ENCODE results near the gene BMAL1.

The BMAL1 gene

GRCh38 chr11:13294178-13294577, 16.6 kb downstream of the BMAL1 start:
- Histone ChIP-seq H3K79me2 (ENCODE audit: insufficient read depth, low read length) (no peaks in the 10 kb centered on the region), H3K4me3 (ENCODE audit: low read depth, low read length, poor library complexity, severe bottlenecking) (no peak overlapping the region), H3K9me3 (ENCODE audit: low read length) (no peaks in the 10 kb centered on the region), H3K4me2 (ENCODE audit: low read length) (no peak overlapping the region), H3F3A (ENCODE audit: insufficient read depth, low read length) (no peaks in the 10 kb centered on the region), H2AFZ (ENCODE audit: low read length) (no peak overlapping the region), H3K27me3 (ENCODE audit: insufficient read depth, low read length) (no peaks in the 10 kb centered on the region), H3K9ac (ENCODE audit: low read length) (no peak overlapping the region), H3K4me1 (ENCODE audit: insufficient read depth, low read length, severe bottlenecking) (no peaks in the 10 kb centered on the region), H4K20me1 (ENCODE audit: insufficient read depth, low read length) (peaks cover 8% of the 10 kb centered on the region; the same call in 1 of the 2 replicates), H3K27ac (ENCODE audit: low read depth, low read length, poor library complexity, severe bottlenecking) (no peak overlapping the region), H3K36me3 (ENCODE audit: insufficient read depth, low read length) (no peaks in the 10 kb centered on the region), H3K9me2 (ENCODE audit: low read depth, low read length) (no peaks in the 10 kb centered on the region)
- TF ChIP-seq CTCF (IDR thresholded peaks at IDR 0.05; ENCODE audit: low read length), result no peak
- no peak for TF ChIP-seq EZH2 (IDR thresholded peaks at IDR 0.05; ENCODE audit: borderline replicate concordance, low read length)

- Histone ChIP-seq H3K9me2 (ENCODE audit: low read depth, low read length) (no peaks in the 10 kb centered on the region), H3K9ac (ENCODE audit: low read length) (no peak overlapping the region), H3F3A (ENCODE audit: insufficient read depth, low read length) (no peaks in the 10 kb centered on the region), H4K20me1 (ENCODE audit: insufficient read depth, low read length) (peaks cover 8% of the 10 kb centered on the region; the same call in 1 of the 2 replicates), H3K36me3 (ENCODE audit: insufficient read depth, low read length) (no peaks in the 10 kb centered on the region), H3K27me3 (ENCODE audit: insufficient read depth, low read length) (no peaks in the 10 kb centered on the region), H2AFZ (ENCODE audit: low read length) (no peak overlapping the region), H3K9me3 (ENCODE audit: low read length) (no peaks in the 10 kb centered on the region), H3K27ac (ENCODE audit: low read depth, low read length, poor library complexity, severe bottlenecking) (no peak overlapping the region), H3K4me2 (ENCODE audit: low read length) (no peak overlapping the region), H3K79me2 (ENCODE audit: insufficient read depth, low read length) (no peaks in the 10 kb centered on the region), H3K4me3 (ENCODE audit: low read depth, low read length, poor library complexity, severe bottlenecking) (no peak overlapping the region), H3K4me1 (ENCODE audit: insufficient read depth, low read length, severe bottlenecking) (no peaks in the 10 kb centered on the region)
- no peak for TF ChIP-seq CTCF (IDR thresholded peaks at IDR 0.05; ENCODE audit: low read length)
- TF ChIP-seq EZH2 (IDR thresholded peaks at IDR 0.05; ENCODE audit: borderline replicate concordance, low read length), result no peak
These were observed 17.4 kb downstream of the BMAL1 start for GRCh38 chr11:13294771-13295579.

GRCh38 chr11:13297308-13297916, 19.8 kb downstream of the BMAL1 start:
- H3K9me3 ChIP-seq (ENCODE audit: low read length), result no peaks in the 10 kb centered on the region
- H3K27me3 ChIP-seq (ENCODE audit: insufficient read depth, low read length), result no peaks in the 10 kb centered on the region
- no peaks in the 10 kb centered on the region for H3K4me1 ChIP-seq (ENCODE audit: insufficient read depth, low read length, severe bottlenecking)
- no peaks in the 10 kb centered on the region for H3F3A ChIP-seq (ENCODE audit: insufficient read depth, low read length)
- no peak overlapping the region for H3K4me2 ChIP-seq (ENCODE audit: low read length)
- peaks cover 8% of the 10 kb centered on the region; the same call in 1 of the 2 replicates for H4K20me1 ChIP-seq (ENCODE audit: insufficient read depth, low read length)
- TF ChIP-seq EZH2 (IDR thresholded peaks at IDR 0.05; ENCODE audit: borderline replicate concordance, low read length), result no peak
- TF ChIP-seq CTCF (IDR thresholded peaks at IDR 0.05; ENCODE audit: low read length), result no peak
- H3K79me2 ChIP-seq (ENCODE audit: insufficient read depth, low read length), result no peaks in the 10 kb centered on the region
- H3K4me3 ChIP-seq (ENCODE audit: low read depth, low read length, poor library complexity, severe bottlenecking), result no peak overlapping the region
- H2AFZ ChIP-seq (ENCODE audit: low read length), result no peak overlapping the region
- no peaks in the 10 kb centered on the region for H3K36me3 ChIP-seq (ENCODE audit: insufficient read depth, low read length)
- no peaks in the 10 kb centered on the region for H3K9me2 ChIP-seq (ENCODE audit: low read depth, low read length)
- no peak overlapping the region for H3K9ac ChIP-seq (ENCODE audit: low read length)
- no peak overlapping the region for H3K27ac ChIP-seq (ENCODE audit: low read depth, low read length, poor library complexity, severe bottlenecking)

Measured in OCI-LY1 (cell line).